HG02981 (cell line): ENCODE measurements around the gene MXRA8.
"Not testable (repeated sequence)": the region's sequence is repeated elsewhere in the genome, so short reads cannot be mapped to it uniquely, and the experiment has no call there.

Source experiments
- ATAC-seq: cut with Tn5 transposase; IDR thresholded peaks from one replicate; pipeline ENCODE4 v1.9.1; 2021; ENCODE audit warnings: mild to moderate bottlenecking, moderate library complexity; ENCODE audit not compliant: unreplicated experiment

The MXRA8 gene, protein sequence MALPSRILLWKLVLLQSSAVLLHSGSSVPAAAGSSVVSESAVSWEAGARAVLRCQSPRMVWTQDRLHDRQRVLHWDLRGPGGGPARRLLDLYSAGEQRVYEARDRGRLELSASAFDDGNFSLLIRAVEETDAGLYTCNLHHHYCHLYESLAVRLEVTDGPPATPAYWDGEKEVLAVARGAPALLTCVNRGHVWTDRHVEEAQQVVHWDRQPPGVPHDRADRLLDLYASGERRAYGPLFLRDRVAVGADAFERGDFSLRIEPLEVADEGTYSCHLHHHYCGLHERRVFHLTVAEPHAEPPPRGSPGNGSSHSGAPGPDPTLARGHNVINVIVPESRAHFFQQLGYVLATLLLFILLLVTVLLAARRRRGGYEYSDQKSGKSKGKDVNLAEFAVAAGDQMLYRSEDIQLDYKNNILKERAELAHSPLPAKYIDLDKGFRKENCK

GRCh38 chr1:1358433-1359271, at the start of gene MXRA8:
Gene MXRA8 (minus strand): TSS chr1:1358555. CDS start chr1:1358504, 51 bp downstream.
- no peak for ATAC-seq

GRCh38 chr1:1407636-1408318, 49.4 kb upstream of the MXRA8 start:
- ATAC-seq, result no peak

GRCh38 chr1:1406821-1407635, 48.7 kb upstream of the MXRA8 start, which contains the start of gene MRPL20:
Gene MRPL20 (minus strand): TSS chr1:1407293. CDS start chr1:1407217, 76 bp downstream.
- ATAC-seq, result peak; percentile 87

- ATAC-seq, result no peak
Measured at GRCh38 chr1:1406101-1406820, 47.9 kb upstream of the MXRA8 start.

DNA sequence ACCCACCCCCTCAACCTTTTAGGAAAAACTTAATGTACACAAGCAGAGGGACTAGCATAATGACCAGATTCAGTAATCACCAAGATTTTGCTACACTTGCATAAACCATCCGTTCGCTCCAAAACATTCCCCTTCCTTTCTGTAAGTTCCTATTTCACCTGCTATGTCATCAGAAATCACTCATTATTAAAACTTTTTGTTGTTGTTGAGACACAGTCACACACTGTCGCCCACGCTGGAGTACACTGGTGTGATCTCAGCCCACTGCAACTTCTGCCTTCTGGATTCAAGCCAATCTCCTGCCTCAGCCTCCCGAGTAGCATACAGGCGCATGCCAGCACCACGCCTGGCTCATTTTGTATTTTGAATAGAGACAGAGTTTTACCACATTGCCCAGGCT, 45.3 kb upstream of the MXRA8 start:
- ATAC-seq, result no peak

DNA sequence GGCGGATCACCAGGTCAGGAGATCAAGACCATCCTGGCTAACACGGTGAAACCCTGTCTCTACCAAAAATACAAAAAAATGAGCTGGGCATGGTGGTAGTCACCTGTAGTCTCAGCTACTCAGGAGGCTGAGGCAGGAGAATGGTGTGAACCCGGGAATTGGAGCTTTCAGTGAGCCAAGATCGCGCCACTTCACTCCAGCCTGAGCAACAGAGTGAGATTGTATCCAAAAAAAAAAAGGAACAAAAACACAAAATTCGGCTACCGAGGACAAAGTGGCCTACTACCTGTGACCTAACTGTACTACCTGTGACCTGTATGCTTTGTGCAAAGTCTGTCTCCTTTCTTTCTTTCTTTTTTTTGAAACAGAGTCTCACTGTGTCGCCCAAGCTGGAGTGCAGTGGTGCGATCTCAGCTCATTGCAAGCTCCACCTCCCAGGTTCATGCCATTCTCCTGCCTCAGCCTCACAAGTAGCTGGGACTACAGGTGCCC, 44.6 kb upstream of the MXRA8 start:
- ATAC-seq, result not testable (repeated sequence)

DNA sequence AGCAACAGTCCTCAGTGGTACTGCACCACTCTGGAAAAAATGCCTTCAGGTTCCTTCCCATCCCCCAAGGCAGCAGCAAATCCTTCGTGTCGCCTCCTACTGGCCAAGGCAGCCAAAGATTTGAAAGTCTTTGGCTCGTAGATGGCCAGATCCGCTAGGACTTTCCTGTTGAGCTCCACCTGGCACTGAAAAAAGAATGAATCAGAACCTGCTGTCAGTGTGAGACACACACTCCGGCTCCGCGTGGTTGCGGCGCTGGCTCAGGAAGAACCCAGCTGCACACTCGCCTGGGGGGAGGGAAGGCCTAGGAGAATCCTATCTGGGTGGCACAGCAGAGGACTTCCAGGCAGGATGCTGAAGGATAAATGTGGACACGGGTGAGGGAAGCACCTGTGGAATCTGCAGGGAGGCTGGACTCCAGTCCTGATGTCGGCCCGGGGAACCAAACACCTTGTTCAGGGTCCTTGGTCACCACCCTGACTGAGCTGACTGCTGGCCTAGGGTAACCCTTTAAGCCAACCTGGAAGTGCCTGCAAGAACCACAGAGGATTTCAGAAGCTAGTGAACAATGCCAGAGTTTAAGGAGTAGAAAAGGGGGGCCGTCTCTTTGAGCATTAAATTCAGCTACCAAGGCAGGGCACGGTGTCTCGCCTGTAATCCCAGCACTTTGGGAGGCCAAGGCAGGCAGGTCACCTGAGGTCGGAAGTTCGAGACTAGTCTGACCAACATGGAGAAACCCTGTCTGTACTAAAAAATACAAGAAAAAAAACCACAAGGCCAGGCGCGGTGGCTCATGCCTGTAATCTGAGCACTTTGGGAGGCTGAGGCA, 43.9 kb upstream of the MXRA8 start:
- no peak for ATAC-seq

DNA sequence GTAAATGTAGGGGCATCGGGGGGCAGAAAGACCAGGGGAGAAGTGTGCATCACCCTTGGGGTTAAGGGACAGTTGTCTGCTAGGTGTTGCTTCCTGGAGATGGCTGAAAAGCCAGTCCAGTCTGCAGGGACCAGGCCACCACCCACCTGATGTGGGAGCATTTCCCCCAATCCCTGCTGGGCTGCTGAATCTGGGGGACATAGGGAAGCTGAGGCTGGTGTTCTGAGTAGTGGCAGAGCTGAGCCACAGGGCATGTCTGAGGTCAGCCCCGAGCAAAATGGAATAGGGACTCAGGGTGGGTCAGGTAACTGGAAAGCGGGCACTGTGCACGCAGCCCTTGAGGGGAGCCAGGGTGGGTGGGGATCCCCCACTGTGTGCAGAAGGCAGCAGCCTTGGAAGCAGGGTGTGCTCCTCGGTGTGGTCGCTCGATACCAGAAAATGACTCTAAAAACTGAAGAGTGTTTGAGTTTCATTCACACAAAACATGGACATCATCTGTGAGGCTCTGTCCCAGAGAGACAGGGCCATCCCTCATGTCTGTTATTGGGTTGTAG, 43.2 kb upstream of the MXRA8 start:
- no peak for ATAC-seq

GRCh38 chr1:1400576-1401456, 42.5 kb upstream of the MXRA8 start:
- ATAC-seq, result no peak

DNA sequence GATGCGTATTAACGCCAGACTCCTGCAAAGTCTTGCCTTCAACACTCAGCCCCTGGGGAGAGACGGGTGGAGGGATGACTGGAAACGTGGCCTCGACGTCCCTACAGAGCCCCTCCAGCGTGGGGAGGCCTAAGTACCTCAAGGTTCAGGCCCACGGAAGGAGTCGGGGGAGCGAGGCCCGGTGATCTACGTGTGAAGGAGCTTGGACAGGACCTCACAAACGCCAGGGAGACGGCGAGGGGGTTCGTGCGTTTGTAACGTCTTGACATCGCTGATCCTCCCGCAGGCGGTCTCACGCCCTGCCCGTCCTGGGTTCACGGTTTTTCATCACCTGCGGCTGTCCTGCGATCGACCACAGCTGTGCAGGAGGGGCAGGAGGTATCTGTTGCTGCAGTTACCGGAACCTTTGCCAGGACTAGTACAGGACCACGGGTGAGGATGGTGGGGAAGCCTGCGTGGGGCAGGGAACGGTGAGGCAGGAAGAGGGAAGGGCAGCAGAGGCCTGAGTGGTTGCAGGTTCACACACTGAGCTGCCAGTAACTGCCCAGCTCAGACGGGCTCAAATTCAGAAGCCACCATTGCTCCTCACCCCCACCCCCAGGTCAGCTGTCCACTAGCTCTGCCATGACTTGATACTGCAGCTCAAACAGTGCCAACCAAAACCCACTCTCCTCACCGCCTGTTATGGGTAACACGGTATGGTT, 41.7 kb upstream of the MXRA8 start:
- peak; percentile 4 for ATAC-seq

DNA sequence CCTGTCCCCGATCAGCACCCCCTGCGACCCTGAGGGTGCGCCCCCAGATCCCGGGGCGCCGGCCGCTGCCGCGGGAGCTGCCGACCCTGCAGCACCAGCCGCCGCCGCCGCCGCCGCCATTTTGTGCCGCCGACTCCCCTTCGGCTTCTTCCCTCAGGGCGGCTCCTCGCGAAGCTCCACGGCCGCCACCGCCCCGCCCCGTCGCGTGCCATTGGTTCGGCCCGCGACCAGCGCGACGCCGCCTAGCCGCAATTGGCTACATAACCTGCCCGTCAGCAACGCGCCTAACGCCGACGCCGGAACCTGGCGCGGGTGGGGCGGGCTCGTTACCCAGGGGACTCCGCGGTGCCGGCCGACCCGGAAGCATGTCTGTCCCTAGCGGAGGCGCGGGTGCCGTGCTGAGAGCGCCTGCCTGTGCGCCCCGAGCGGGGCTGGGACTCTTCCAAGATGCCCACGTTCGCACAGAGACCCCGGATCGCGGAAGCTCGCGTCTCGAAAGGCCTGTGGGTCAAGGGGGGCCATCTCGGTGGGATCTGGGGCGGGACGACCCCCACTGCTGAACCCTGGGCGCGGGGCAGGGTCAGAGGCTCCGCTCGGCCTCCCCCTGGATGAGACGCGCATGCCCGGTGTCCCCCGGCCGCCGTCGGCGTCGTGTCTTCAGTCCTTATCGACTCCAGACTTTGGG, 41.0 kb upstream of the MXRA8 start, which contains the start of gene CCNL2:
Gene CCNL2 (minus strand): TSS at position 149 of the 685 bp plus-strand sequence. CDS start 29 bp downstream, at position 120.
- peak; percentile 94 for ATAC-seq

DNA sequence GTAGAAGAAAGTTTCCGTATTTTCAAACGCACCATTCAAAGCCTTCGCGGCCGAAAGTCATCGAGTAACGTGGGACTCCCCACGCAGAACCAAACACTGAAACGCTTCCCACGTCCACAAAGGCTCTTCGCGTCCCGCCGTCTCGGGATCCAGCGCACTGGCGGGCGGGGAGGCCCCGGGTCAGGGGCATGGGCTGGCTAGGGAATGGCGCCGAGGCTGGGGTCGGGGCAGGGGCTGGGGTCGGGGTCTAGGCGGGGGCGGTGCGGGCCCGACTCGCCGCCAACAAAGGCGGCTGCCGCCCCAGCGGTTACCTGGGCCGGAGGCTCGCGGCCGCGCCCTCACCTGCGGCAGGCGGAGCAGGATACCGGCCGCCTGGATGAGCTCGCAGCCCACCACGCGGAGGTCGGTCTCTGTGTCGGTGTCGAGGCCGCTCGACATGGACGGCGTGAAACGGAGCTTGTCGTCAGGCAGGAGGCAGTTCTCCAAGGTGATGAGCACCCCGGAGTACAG, 40.4 kb upstream of the MXRA8 start:
- no peak for ATAC-seq

- no peak for ATAC-seq
Measured at GRCh38 chr1:1397839-1398523, 39.6 kb upstream of the MXRA8 start.

- no peak for ATAC-seq
Measured at GRCh38 chr1:1395166-1395565, 36.8 kb upstream of the MXRA8 start.

DNA sequence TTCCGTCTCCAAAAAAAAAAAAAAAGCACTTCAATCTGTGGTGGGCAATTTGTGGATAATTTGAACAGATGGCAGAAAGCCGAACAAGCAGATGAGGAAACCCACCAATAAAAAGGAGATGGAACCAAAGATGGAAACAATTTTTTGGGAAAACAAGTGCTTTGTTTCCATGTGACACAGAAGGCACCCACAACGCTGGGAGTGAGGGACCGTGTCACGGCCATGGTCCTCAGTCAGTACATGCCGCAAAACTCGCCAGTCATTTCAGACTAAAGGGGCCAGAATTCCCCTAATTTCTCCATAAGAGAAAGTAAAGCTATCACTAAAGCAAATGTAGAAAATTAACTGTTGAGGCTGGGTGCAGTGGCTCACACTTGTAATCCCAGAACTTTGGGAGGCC, 35.8 kb upstream of the MXRA8 start:
- ATAC-seq, result no peak
